ENCODE results near the gene NANS.
"Not testable (repeated sequence)": the region's sequence is repeated elsewhere in the genome, so short reads cannot be mapped to it uniquely, and the experiment has no call there.

GRCh38 chr9:98090674-98091073 is 34.1 kb downstream of the NANS start:
- not testable (repeated sequence) for TF ChIP-seq SIRT6 (IDR thresholded peaks at IDR 0.05; ENCODE audit: low read length); SRF (IDR thresholded peaks at IDR 0.05; ENCODE audit: low read depth, low read length); POLR2AphosphoS5 (IDR thresholded peaks at IDR 0.05; ENCODE audit: low read depth, low read length); EP300 (IDR thresholded peaks at IDR 0.05; ENCODE audit: borderline replicate concordance in 1 of 2, low read depth in 2 of 2, low read length in 2 of 2); GABPA (IDR thresholded peaks at IDR 0.05; ENCODE audit: borderline replicate concordance, insufficient read depth, low read length)
- TF ChIP-seq CTCF (IDR thresholded peaks at IDR 0.05; ENCODE audit: control extremely low read depth in 1 of 3, insufficient read depth in 1 of 3, low read depth in 1 of 3, low read length in 3 of 3), result peak in 2 of 3 experiments; percentile 45 to 58; a peak in 3 of 4 replicates
